SK-N-SH treated with all-trans-retinoic acid at 6 μM for 48 hours (cell line): ENCODE measurements around the gene DCAF6.

Source experiments
- ATAC-seq: fragments of 200-7000 bp; cut with Tn5 transposase; 3 replicates; pipeline ENCODE4 v1.9.1; 2020; ENCODE audit warnings: mild to moderate bottlenecking, moderate library complexity
- ARNTL ChIP-seq: fragments of 450-650 bp; formaldehyde crosslinking; IDR thresholded peaks from 2 replicates; pipeline ENCODE4 v1.5.0; 2020; ENCODE audit warnings: low read depth, mild to moderate bottlenecking, moderate library complexity, borderline replicate concordance
- BACH2 ChIP-seq: fragments of 250-450 bp; sonication (Bioruptor Pico); IDR thresholded peaks from 2 replicates; pipeline ENCODE4 v1.9.0; 2021; ENCODE audit warnings: mild to moderate bottlenecking, borderline replicate concordance
- CSDC2 ChIP-seq: fragments of 250-450 bp; sonication (Bioruptor Pico); IDR thresholded peaks from 2 replicates; pipeline ENCODE4 v1.5.0; 2020; ENCODE audit warnings: mild to moderate bottlenecking, moderate library complexity
- GLIS3 ChIP-seq: fragments of 250-450 bp; sonication (Bioruptor Pico); IDR thresholded peaks from 2 replicates; pipeline ENCODE4 v1.5.0; 2020; ENCODE audit warnings: mild to moderate bottlenecking, moderate library complexity
- ISL1 ChIP-seq: fragments of 250-450 bp; sonication (Bioruptor Pico); IDR thresholded peaks from 2 replicates; pipeline ENCODE4 v2.1.2; 2022; ENCODE audit warnings: mild to moderate bottlenecking, moderate library complexity
- OSR1 ChIP-seq: fragments of 250-450 bp; sonication (Bioruptor Pico); IDR thresholded peaks from 2 replicates; pipeline ENCODE4 v1.8.0; 2022; ENCODE audit warnings: moderate library complexity, mild to moderate bottlenecking, inconsistent platforms
- PPARA ChIP-seq: fragments of 250-450 bp; sonication (Bioruptor Pico); IDR thresholded peaks from 2 replicates; pipeline ENCODE4 v1.5.0; 2020; ENCODE audit warnings: mild to moderate bottlenecking, borderline replicate concordance
- SNAI2 ChIP-seq: fragments of 250-450 bp; sonication (Bioruptor Pico); IDR thresholded peaks from 2 replicates; pipeline ENCODE4 v1.5.0; 2020; ENCODE audit warnings: mild to moderate bottlenecking, moderate library complexity
- TOX ChIP-seq: fragments of 250-450 bp; sonication (Bioruptor Pico); IDR thresholded peaks from 2 replicates; pipeline ENCODE4 v1.8.0; 2021; ENCODE audit warnings: mild to moderate bottlenecking, moderate library complexity, borderline replicate concordance
- ZFP3 ChIP-seq: fragments of 250-450 bp; sonication (Bioruptor Pico); IDR thresholded peaks from 2 replicates; pipeline ENCODE4 v1.5.0; 2020; ENCODE audit warnings: mild to moderate bottlenecking, moderate library complexity
- ZFP30 ChIP-seq: fragments of 450-650 bp; formaldehyde crosslinking; IDR thresholded peaks from 2 replicates; pipeline ENCODE4 v1.5.0; 2022; ENCODE audit warnings: mild to moderate bottlenecking, moderate library complexity
- ZNF565 ChIP-seq: fragments of 450-650 bp; formaldehyde crosslinking; conservative IDR thresholded peaks from 2 replicates; pipeline ENCODE4 v1.5.0; 2020; ENCODE audit warnings: low read depth, mild to moderate bottlenecking, moderate library complexity
- ZNF70 ChIP-seq: fragments of 450-650 bp; formaldehyde crosslinking; IDR thresholded peaks from 2 replicates; pipeline ENCODE4 v1.5.0; 2020; ENCODE audit warnings: mild to moderate bottlenecking, moderate library complexity
- ZNF8 ChIP-seq: fragments of 450-650 bp; formaldehyde crosslinking; IDR thresholded peaks from 2 replicates; pipeline ENCODE4 v1.5.0; 2020; ENCODE audit warnings: mild to moderate bottlenecking, moderate library complexity
- TF ChIP-seq, protein P1 (sequence below): fragments of 250-450 bp; sonication (Bioruptor Pico); IDR thresholded peaks from 2 replicates; pipeline ENCODE4 v1.5.0; 2020; ENCODE audit warnings: mild to moderate bottlenecking, moderate library complexity
- TF ChIP-seq, protein P2 (sequence below): fragments of 250-450 bp; sonication (Bioruptor Pico); IDR thresholded peaks from 2 replicates; pipeline ENCODE4 v1.5.1; 2021; ENCODE audit warnings: mild to moderate bottlenecking, moderate library complexity
- TF ChIP-seq, protein P3 (sequence below): fragments of 250-450 bp; sonication (Bioruptor Pico); IDR thresholded peaks from 2 replicates; pipeline ENCODE4 v1.8.0; 2021; ENCODE audit warnings: low read depth, mild to moderate bottlenecking, moderate library complexity, borderline replicate concordance
- TF ChIP-seq, protein P4 (sequence below): fragments of 250-450 bp; sonication (Bioruptor Pico); IDR thresholded peaks from 2 replicates; pipeline ENCODE4 v1.5.1; 2020; ENCODE audit warnings: low read depth, mild to moderate bottlenecking, moderate library complexity
- TF ChIP-seq, protein P5 (sequence below): fragments of 250-450 bp; sonication (Bioruptor Pico); IDR thresholded peaks from 2 replicates; pipeline ENCODE4 v1.8.0; 2020; ENCODE audit warnings: mild to moderate bottlenecking, moderate library complexity, borderline replicate concordance

The DCAF6 gene

DNA sequence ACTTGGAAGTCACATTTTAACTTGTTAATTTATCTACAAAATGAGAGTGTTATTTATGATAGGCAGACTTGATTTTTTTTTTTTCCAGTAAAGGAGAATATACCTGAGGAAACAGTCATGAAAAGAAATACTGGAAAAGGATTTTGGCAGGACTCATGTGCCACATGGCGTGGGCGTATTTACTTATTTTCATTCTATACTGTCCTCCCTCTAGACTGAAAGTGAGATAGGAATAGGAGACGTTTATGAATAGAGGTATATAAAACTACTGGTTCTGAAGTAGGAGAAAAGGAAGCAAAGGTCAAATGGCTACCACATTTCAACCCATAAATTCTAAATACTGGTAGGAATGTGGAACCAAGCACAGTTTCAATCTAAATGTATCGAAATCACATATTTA is 95.1 kb downstream of the DCAF6 start (continued):
- TF ChIP-seq, protein P1, sequence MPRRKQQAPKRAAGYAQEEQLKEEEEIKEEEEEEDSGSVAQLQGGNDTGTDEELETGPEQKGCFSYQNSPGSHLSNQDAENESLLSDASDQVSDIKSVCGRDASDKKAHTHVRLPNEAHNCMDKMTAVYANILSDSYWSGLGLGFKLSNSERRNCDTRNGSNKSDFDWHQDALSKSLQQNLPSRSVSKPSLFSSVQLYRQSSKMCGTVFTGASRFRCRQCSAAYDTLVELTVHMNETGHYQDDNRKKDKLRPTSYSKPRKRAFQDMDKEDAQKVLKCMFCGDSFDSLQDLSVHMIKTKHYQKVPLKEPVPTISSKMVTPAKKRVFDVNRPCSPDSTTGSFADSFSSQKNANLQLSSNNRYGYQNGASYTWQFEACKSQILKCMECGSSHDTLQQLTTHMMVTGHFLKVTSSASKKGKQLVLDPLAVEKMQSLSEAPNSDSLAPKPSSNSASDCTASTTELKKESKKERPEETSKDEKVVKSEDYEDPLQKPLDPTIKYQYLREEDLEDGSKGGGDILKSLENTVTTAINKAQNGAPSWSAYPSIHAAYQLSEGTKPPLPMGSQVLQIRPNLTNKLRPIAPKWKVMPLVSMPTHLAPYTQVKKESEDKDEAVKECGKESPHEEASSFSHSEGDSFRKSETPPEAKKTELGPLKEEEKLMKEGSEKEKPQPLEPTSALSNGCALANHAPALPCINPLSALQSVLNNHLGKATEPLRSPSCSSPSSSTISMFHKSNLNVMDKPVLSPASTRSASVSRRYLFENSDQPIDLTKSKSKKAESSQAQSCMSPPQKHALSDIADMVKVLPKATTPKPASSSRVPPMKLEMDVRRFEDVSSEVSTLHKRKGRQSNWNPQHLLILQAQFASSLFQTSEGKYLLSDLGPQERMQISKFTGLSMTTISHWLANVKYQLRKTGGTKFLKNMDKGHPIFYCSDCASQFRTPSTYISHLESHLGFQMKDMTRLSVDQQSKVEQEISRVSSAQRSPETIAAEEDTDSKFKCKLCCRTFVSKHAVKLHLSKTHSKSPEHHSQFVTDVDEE (CRISPR knock-in tag): no peak
- TF ChIP-seq GLIS3 (CRISPR knock-in tag) (no peak), ARNTL (no peak)

DNA sequence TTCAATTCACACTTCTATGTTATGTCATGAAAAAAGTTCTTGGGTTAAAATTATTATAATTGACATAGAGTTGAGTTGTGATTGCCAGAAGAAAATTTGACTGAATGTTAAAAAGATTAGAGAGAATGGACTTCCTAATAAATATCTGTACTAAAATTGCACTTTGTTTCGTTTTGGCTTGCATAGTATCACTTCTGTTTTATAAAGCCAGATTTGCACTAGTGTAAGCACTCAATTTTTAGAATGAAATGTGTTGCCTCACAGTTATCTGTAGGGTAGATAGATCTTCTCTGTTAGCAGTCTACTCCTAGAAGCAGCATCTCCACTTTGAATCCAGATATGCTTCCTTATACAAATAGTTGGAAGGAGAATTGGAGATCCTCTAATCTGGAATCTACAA is 95.5 kb downstream of the DCAF6 start:
- no peak for ATAC-seq

DNA sequence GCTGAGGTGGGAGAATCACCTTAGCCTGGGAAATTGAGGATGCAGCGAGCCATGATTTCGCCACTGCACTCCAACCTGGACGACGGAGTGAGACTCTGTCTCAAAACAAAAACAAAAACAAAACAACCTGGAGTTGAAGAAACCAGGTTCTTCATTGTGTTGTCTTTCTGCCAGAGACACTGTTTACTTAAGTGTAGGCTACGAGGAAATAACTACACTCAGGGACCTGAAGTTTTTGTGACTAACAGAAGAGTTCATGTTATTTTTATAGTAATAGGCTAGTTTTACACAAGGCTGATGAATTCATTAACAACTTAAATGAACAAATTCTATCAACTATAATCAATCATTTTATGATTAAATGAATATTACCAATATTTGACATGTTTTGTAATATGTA is 98.9 kb downstream of the DCAF6 start:
- no peak for TF ChIP-seq ZNF70 (CRISPR knock-in tag)
- TF ChIP-seq, protein P2, sequence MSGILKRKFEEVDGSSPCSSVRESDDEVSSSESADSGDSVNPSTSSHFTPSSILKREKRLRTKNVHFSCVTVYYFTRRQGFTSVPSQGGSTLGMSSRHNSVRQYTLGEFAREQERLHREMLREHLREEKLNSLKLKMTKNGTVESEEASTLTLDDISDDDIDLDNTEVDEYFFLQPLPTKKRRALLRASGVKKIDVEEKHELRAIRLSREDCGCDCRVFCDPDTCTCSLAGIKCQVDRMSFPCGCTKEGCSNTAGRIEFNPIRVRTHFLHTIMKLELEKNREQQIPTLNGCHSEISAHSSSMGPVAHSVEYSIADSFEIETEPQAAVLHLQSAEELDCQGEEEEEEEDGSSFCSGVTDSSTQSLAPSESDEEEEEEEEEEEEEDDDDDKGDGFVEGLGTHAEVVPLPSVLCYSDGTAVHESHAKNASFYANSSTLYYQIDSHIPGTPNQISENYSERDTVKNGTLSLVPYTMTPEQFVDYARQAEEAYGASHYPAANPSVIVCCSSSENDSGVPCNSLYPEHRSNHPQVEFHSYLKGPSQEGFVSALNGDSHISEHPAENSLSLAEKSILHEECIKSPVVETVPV (CRISPR knock-in tag): no peak
- no peak for TF ChIP-seq BACH2
- TF ChIP-seq, protein P3, sequence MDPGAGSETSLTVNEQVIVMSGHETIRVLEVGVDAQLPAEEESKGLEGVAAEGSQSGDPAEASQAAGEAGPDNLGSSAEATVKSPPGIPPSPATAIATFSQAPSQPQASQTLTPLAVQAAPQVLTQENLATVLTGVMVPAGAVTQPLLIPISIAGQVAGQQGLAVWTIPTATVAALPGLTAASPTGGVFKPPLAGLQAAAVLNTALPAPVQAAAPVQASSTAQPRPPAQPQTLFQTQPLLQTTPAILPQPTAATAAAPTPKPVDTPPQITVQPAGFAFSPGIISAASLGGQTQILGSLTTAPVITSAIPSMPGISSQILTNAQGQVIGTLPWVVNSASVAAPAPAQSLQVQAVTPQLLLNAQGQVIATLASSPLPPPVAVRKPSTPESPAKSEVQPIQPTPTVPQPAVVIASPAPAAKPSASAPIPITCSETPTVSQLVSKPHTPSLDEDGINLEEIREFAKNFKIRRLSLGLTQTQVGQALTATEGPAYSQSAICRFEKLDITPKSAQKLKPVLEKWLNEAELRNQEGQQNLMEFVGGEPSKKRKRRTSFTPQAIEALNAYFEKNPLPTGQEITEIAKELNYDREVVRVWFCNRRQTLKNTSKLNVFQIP (CRISPR knock-in tag): no peak
- no peak for TF ChIP-seq ZFP30 (CRISPR knock-in tag)
- no peak for TF ChIP-seq TOX (CRISPR knock-in tag)
- no peak for TF ChIP-seq SNAI2 (CRISPR knock-in tag)
- no peak for TF ChIP-seq CSDC2
- TF ChIP-seq, protein P4, sequence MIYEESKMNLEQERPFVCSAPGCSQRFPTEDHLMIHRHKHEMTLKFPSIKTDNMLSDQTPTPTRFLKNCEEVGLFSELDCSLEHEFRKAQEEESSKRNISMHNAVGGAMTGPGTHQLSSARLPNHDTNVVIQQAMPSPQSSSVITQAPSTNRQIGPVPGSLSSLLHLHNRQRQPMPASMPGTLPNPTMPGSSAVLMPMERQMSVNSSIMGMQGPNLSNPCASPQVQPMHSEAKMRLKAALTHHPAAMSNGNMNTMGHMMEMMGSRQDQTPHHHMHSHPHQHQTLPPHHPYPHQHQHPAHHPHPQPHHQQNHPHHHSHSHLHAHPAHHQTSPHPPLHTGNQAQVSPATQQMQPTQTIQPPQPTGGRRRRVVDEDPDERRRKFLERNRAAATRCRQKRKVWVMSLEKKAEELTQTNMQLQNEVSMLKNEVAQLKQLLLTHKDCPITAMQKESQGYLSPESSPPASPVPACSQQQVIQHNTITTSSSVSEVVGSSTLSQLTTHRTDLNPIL (CRISPR knock-in tag): no peak
- TF ChIP-seq GLIS3 (CRISPR knock-in tag): no peak
- no peak for TF ChIP-seq ZFP3 (CRISPR knock-in tag)
- TF ChIP-seq ZNF8 (CRISPR knock-in tag): no peak
- TF ChIP-seq, protein P1 (CRISPR knock-in tag): no peak
- no peak for TF ChIP-seq PPARA (CRISPR knock-in tag)
- TF ChIP-seq, protein P5, sequence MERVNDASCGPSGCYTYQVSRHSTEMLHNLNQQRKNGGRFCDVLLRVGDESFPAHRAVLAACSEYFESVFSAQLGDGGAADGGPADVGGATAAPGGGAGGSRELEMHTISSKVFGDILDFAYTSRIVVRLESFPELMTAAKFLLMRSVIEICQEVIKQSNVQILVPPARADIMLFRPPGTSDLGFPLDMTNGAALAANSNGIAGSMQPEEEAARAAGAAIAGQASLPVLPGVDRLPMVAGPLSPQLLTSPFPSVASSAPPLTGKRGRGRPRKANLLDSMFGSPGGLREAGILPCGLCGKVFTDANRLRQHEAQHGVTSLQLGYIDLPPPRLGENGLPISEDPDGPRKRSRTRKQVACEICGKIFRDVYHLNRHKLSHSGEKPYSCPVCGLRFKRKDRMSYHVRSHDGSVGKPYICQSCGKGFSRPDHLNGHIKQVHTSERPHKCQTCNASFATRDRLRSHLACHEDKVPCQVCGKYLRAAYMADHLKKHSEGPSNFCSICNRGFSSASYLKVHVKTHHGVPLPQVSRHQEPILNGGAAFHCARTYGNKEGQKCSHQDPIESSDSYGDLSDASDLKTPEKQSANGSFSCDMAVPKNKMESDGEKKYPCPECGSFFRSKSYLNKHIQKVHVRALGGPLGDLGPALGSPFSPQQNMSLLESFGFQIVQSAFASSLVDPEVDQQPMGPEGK: no peak

More for the DNA sequence above, 95.5 kb downstream of the DCAF6 start:
- no peak for TF ChIP-seq PPARA (CRISPR knock-in tag)

DNA sequence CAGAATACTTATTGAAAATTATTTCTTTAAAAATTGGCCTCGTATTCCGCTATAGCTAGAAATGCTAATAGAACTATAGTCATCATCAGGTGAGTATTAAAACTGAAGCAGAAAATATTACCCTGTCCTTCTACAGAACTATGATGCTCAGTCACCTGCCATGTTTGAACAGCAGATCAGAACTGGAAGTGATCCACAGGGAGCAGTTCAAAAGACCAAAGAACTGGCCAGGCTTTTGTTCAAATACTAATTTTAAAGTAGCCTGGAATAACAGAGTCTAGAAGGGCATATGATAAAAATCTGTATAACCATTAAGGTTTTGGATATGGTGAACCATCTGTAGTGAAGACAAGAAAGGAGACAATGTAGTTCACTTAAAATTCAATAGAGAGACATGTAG is 105.9 kb downstream of the DCAF6 start:
- ATAC-seq: no peak
- TF ChIP-seq, protein P3 (CRISPR knock-in tag): no peak
- TF ChIP-seq ISL1 (no peak), ZNF8 (CRISPR knock-in tag) (no peak), BACH2 (no peak), ZFP30 (CRISPR knock-in tag) (no peak), OSR1 (CRISPR knock-in tag) (no peak), ZFP3 (CRISPR knock-in tag) (no peak), ZNF565 (CRISPR knock-in tag) (no peak), ZNF70 (CRISPR knock-in tag) (no peak), PPARA (CRISPR knock-in tag) (no peak), ARNTL (no peak)
- TF ChIP-seq, protein P2 (CRISPR knock-in tag): no peak

More for the DNA sequence above, 98.9 kb downstream of the DCAF6 start:
- ATAC-seq: no peak
